PC-9 (cell line): ENCODE data around the gene NOS1AP. TPM values are rescaled to one million over a fixed set of nuclear protein-coding genes. Genes with fewer than 3 reads are reported as not detected.

Experiments used
- BruUV-seq: library from RNA; stranded (reverse); fragments of 400-500 nt; replicated peaks from 2 replicates; lab custom pipeline; 2021; lab: Mats Ljungman, UMichigan
- CTCF ChIA-PET: fragments of 300-600 bp; sonication (Branson Sonifier 250); formaldehyde crosslinking; loops from one replicate; lab custom pipeline; 2022; ENCODE audit warnings: antibody characterized with exemption; lab: Charles Lee
- POLR2A ChIA-PET: fragments of 300-600 bp; sonication (Branson Sonifier 250); formaldehyde crosslinking; loops from one replicate; lab custom pipeline; 2022; ENCODE audit warnings: antibody characterized with exemption; ENCODE audit not compliant: unreplicated experiment; lab: Charles Lee
- DNase-seq, 2 experiments: peaks; one replicate each; pipeline versions ENCODE4 v3.0.0 to v3.0.0-alpha.2; 2015 to 2022; ENCODE audit warnings: mixed read lengths in 1 of 2
- H2AFZ ChIP-seq: fragments of 200-600 bp; sonication (generic); 2 replicates; pipeline ENCODE4 v1.8.1; 2017; ENCODE audit warnings: antibody characterized with exemption
- H3F3A ChIP-seq: fragments of 200-600 bp; sonication (generic); 2 replicates; pipeline ENCODE4 v1.8.1; 2017; ENCODE audit warnings: antibody characterized with exemption, mild to moderate bottlenecking, low read depth; ENCODE audit not compliant: insufficient read depth
- H3K27ac ChIP-seq: fragments of 200-600 bp; sonication (generic); 2 replicates; pipeline ENCODE4 v1.6.1; 2016; ENCODE audit warnings: mixed run types
- H3K27me3 ChIP-seq: fragments of 200-600 bp; sonication (generic); 2 replicates; pipeline ENCODE4 v1.6.1; 2016; ENCODE audit warnings: low read depth, mixed run types; ENCODE audit not compliant: insufficient read depth
- H3K36me3 ChIP-seq: fragments of 200-600 bp; sonication (generic); 2 replicates; pipeline ENCODE4 v1.6.1; 2016; ENCODE audit warnings: low read depth, mixed run types
- H3K4me1 ChIP-seq: fragments of 200-600 bp; sonication (generic); replicated peaks from 2 replicates; pipeline ENCODE4 v1.6.1; 2016; ENCODE audit warnings: mixed run types; ENCODE audit not compliant: insufficient read depth
- H3K4me2 ChIP-seq: fragments of 200-600 bp; sonication (generic); 2 replicates; pipeline ENCODE4 v1.6.1; 2017; ENCODE audit warnings: mixed run types
- H3K4me3 ChIP-seq: fragments of 200-600 bp; sonication (generic); 2 replicates; pipeline ENCODE4 v1.6.1; 2016; ENCODE audit warnings: mixed run types
- H3K79me2 ChIP-seq: fragments of 200-600 bp; sonication (generic); 2 replicates; pipeline ENCODE4 v1.6.1; 2017; ENCODE audit warnings: low read depth, mixed run types
- H3K9me2 ChIP-seq: fragments of 200-600 bp; sonication (generic); 2 replicates; pipeline ENCODE4 v1.8.1; 2017; ENCODE audit warnings: mild to moderate bottlenecking; ENCODE audit not compliant: insufficient read depth
- H3K9me3 ChIP-seq: fragments of 200-600 bp; sonication (generic); 2 replicates; pipeline ENCODE4 v1.8.1; 2016; ENCODE audit warnings: low read depth; ENCODE audit not compliant: insufficient read depth
- H4K20me1 ChIP-seq: fragments of 200-600 bp; sonication (generic); 2 replicates; pipeline ENCODE4 v1.8.1; 2017; ENCODE audit not compliant: insufficient read depth
- EZH2 ChIP-seq: fragments of 200-600 bp; sonication (generic); IDR thresholded peaks from 2 replicates; pipeline ENCODE4 v1.8.0; 2017; ENCODE audit warnings: antibody characterized with exemption, low read depth
- intact Hi-C: fragments of 100-400 bp; cut with micrococcal nuclease; formaldehyde crosslinking; loops from one replicate; pipeline ENCODE4 v1.10.0; 2022; ENCODE audit not compliant: unreplicated experiment
- total RNA-seq: library from RNA; stranded (reverse); gene quantifications from 2 replicates; pipeline ENCODE4 v1.2.3, GENCODE V29; 2021
- TF ChIP-seq, protein P1 (sequence below): fragments of 200-600 bp; sonication (generic); conservative IDR thresholded peaks from 2 replicates; pipeline ENCODE4 v1.6.1; 2017; ENCODE audit warnings: mixed run types, antibody characterized with exemption, mild to moderate bottlenecking, moderate library complexity

Gene NOS1AP
- total RNA-seq, 1 experiment from 2014 or later, result 9.9 TPM

DNA sequence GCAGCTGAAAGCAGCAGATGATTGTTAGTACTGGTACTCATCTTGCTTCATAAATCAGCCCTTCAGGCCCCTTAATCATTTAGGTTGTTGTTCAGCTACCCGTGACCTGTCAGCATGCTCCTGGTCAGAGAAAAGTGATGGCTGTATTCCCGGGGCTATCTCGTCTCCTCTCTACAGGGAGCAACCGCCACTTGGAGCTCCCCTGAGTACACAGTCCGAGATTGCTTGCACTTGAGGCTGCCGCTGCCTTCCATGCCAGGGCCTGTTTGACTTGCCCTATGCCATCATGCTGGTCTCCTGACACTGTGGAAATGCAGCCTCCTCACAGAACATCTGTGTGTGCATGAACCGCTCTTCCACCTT, 209.6 kb downstream of the NOS1AP start:
- Histone ChIP-seq H3K9me3 (no peaks in the 10 kb centered on the region), H3K4me2 (no peak overlapping the region), H3F3A (peaks cover 11% of the 10 kb centered on the region), H3K9me2 (no peaks in the 10 kb centered on the region), H3K36me3 (no peaks in the 10 kb centered on the region), H3K27ac (no peak overlapping the region), H3K79me2 (peaks cover 30% of the 10 kb centered on the region), H3K4me1 (peaks cover 14% of the 10 kb centered on the region), H4K20me1 (peaks cover 21% of the 10 kb centered on the region), H3K4me3 (no peak overlapping the region), H3K27me3 (no peaks in the 10 kb centered on the region), H2AFZ (no peak overlapping the region)
- BruUV-seq, result no TSS peak
- POLR2A ChIA-PET, result no interaction called here
- TF ChIP-seq, protein P1, sequence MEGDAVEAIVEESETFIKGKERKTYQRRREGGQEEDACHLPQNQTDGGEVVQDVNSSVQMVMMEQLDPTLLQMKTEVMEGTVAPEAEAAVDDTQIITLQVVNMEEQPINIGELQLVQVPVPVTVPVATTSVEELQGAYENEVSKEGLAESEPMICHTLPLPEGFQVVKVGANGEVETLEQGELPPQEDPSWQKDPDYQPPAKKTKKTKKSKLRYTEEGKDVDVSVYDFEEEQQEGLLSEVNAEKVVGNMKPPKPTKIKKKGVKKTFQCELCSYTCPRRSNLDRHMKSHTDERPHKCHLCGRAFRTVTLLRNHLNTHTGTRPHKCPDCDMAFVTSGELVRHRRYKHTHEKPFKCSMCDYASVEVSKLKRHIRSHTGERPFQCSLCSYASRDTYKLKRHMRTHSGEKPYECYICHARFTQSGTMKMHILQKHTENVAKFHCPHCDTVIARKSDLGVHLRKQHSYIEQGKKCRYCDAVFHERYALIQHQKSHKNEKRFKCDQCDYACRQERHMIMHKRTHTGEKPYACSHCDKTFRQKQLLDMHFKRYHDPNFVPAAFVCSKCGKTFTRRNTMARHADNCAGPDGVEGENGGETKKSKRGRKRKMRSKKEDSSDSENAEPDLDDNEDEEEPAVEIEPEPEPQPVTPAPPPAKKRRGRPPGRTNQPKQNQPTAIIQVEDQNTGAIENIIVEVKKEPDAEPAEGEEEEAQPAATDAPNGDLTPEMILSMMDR, result no peak
- no peak for TF ChIP-seq EZH2
- DNase-seq, result no peak
- intact Hi-C loops, result loop anchor here (5.0 kb wide), 1 partner anchor 487 kb away; no protein-coding TSS in a partner anchor
- CTCF ChIA-PET, result no interaction called here

DNA sequence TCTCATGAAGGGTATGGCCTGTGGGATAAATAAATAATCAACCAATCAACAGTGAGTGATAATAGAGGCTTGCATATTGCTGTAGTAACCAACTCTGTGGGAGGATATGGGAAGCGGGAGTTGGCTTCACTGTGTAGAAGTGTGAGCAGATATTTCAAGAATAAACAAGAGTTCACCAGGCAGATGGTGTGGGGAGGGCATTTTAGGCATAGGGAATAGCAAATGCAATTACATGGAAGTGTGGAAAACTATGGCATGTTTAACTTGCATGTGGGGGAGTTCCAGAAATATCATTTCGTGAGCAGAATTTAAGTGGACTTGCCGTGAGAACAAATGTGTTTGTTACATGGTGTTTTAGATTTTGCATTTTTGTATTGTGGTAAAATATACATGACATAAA, 211.9 kb downstream of the NOS1AP start:
- Histone ChIP-seq H3K4me3 (no peak overlapping the region), H3K9me3 (no peaks in the 10 kb centered on the region), H3F3A (peaks cover 30% of the 10 kb centered on the region), H2AFZ (no peak overlapping the region), H3K4me2 (no peak overlapping the region), H4K20me1 (peaks cover 26% of the 10 kb centered on the region), H3K36me3 (no peaks in the 10 kb centered on the region), H3K9me2 (no peaks in the 10 kb centered on the region), H3K4me1 (peaks cover 35% of the 10 kb centered on the region), H3K27ac (no peak overlapping the region), H3K79me2 (peaks cover 40% of the 10 kb centered on the region), H3K27me3 (no peaks in the 10 kb centered on the region)
- intact Hi-C loops, result no loop called here
- CTCF ChIA-PET, result no interaction called here
- BruUV-seq, result no TSS peak
- DNase-seq, result no peak
- TF ChIP-seq, protein P1, result no peak
- no peak for TF ChIP-seq EZH2
- POLR2A ChIA-PET, result no interaction called here

DNA sequence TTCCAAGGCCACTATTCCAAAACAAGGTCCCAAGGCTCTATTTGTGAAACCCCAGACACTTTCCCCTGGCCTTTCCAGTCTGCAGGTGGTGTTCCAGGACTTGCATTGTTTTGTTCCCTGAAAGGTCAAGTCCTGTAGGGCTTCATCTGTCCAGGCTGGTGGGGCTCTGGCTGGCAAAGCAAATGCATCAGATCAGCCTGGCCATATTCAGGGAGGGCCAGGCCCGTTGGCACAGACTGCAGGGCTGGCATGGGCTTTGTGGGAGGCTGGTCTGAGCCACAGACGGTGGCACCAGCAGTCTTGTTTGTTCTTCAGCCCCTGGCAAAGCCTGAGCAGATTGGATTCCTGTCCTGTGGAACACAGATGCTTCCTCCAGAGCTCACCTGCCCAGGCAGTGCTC, 214.2 kb downstream of the NOS1AP start:
- H3K27ac ChIP-seq, result peak overlapping the region; percentile 47; the same call in 1 of the 2 replicates
- CTCF ChIA-PET, result no interaction called here

More for the DNA sequence above, 214.2 kb downstream of the NOS1AP start:
- Histone ChIP-seq H3K4me2 (peak overlapping the region; percentile 68), H3K27me3 (no peaks in the 10 kb centered on the region), H4K20me1 (peaks cover 16% of the 10 kb centered on the region; the same call in 1 of the 2 replicates), H3K79me2 (peaks cover 45% of the 10 kb centered on the region), H3K9me3 (no peaks in the 10 kb centered on the region), H3K4me1 (peaks cover 35% of the 10 kb centered on the region), H3K9me2 (no peaks in the 10 kb centered on the region), H3F3A (peaks cover 30% of the 10 kb centered on the region), H2AFZ (no peak overlapping the region), H3K36me3 (no peaks in the 10 kb centered on the region), H3K4me3 (no peak overlapping the region)
- intact Hi-C loops, result loop anchor here (2.0 kb wide), 1 partner anchor 105 kb away; no protein-coding TSS in a partner anchor
- TF ChIP-seq, protein P1, result no peak
- no peak for TF ChIP-seq EZH2
- BruUV-seq, result no TSS peak
- POLR2A ChIA-PET, result no interaction called here
- DNase-seq, result no peak
